Measurements from ENCODE around the gene C2orf92.
"Not testable (repeated sequence)": the region's sequence is repeated elsewhere in the genome, so short reads cannot be mapped to it uniquely, and the experiment has no call there.

The C2orf92 gene

GRCh38 chr2:97669448-97669847, at the start of gene C2orf92:
Gene C2orf92 (plus strand): TSS chr2:97669713. CDS start chr2:97669789, 76 bp downstream.
- no peak for DNase-seq

GRCh38 chr2:97620492-97620891, 49.0 kb upstream of the C2orf92 start:
- DNase-seq = not testable (repeated sequence)

- DNase-seq = not testable (repeated sequence)
Measured at GRCh38 chr2:97622976-97623375, 46.5 kb upstream of the C2orf92 start.

GRCh38 chr2:97625354-97626048, 44.0 kb upstream of the C2orf92 start:
- not testable (repeated sequence) for DNase-seq

GRCh38 chr2:97626049-97626430, 43.5 kb upstream of the C2orf92 start:
- not testable (repeated sequence) for DNase-seq

- no peak for DNase-seq
Measured at GRCh38 chr2:97644023-97644717, 25.3 kb upstream of the C2orf92 start.

- DNase-seq = no peak
Measured at GRCh38 chr2:97645112-97645694, 24.3 kb upstream of the C2orf92 start.

GRCh38 chr2:97645695-97646629, 23.6 kb upstream of the C2orf92 start, which contains the start of gene COX5B:
Gene COX5B (plus strand): TSS chr2:97646062. CDS start chr2:97646087, 25 bp downstream.
- DNase-seq = peak; percentile 98

- no peak for DNase-seq
Measured at GRCh38 chr2:97646977-97647376, 22.5 kb upstream of the C2orf92 start.

- DNase-seq = no peak
Measured at GRCh38 chr2:97651114-97651513, 18.4 kb upstream of the C2orf92 start.

- DNase-seq = no peak
Measured at GRCh38 chr2:97653473-97653872, 16.0 kb upstream of the C2orf92 start.

GRCh38 chr2:97653874-97654273, 15.6 kb upstream of the C2orf92 start:
- DNase-seq = no peak

- DNase-seq = no peak
Measured at GRCh38 chr2:97654309-97654708, 15.2 kb upstream of the C2orf92 start.

GRCh38 chr2:97654791-97655190, 14.7 kb upstream of the C2orf92 start:
- no peak for DNase-seq

GRCh38 chr2:97656129-97656755, 13.3 kb upstream of the C2orf92 start:
- no peak for DNase-seq

- no peak for DNase-seq
Measured at GRCh38 chr2:97656905-97657587, 12.5 kb upstream of the C2orf92 start.

- no peak for DNase-seq
Measured at GRCh38 chr2:97657986-97658690, 11.4 kb upstream of the C2orf92 start.

- DNase-seq = no peak
Measured at GRCh38 chr2:97658691-97659157, 10.8 kb upstream of the C2orf92 start.

GRCh38 chr2:97659256-97660043, 10.1 kb upstream of the C2orf92 start:
- DNase-seq = no peak

All from CD4-positive, alpha-beta T cell treated with Interleukin-12 subunit alpha and Interleukin-12 subunit beta, for 1 hour (primary cell).